ENCODE measurements around the gene WSCD1.

WSCD1 gene

DNA sequence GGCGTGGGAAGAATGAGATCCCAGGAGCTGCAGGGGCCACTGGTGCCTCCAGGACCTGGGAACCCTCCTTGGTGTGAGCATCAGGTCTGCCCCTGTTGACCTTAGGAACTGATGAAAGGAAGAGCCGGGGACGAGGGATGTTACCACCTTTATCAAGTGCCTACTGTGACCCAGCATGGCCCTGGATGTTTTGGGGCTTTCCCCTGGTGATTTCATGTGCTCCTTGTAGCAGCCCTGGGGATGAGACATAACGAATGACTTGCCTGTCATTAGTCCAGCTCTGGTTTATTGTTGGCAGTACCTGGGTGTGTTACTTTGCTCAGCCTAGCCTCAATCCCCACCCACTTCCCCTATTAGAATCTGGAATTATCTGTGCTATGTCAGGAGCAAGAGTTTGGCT is 39.9 kb downstream of the WSCD1 start:
- no peak for DNase-seq

DNA sequence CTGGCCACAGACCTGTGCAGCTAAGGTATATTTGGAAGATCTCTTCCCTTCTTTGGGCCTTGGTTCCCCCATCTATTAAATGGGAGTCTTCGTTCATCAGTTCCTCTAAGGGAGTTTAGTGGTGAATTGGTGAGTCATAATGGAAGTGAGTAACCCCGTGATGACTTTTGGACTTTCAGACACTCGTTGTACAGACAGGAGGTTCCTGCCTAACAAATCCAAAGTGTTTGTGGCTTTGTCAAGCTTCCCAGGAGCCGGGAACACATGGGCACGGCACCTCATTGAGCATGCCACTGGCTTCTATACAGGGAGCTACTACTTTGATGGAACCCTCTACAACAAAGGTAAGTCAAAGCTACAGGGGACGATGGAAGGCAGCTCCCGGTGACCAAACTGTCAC is 40.4 kb downstream of the WSCD1 start:
- no peak for DNase-seq

DNA sequence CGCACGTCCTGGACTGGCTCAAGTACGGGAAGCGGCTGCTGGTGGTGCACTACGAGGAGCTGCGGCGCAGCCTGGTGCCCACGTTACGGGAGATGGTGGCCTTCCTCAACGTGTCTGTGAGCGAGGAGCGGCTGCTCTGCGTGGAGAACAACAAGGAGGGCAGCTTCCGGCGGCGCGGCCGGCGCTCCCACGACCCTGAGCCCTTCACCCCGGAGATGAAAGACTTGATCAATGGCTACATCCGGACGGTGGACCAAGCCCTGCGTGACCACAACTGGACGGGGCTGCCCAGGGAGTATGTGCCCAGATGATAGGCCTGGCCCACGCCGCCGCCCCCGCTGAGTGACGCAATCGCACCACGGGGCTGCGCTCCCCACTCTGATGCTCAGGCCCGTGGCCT is 50.2 kb downstream of the WSCD1 start:
- no peak for DNase-seq

DNA sequence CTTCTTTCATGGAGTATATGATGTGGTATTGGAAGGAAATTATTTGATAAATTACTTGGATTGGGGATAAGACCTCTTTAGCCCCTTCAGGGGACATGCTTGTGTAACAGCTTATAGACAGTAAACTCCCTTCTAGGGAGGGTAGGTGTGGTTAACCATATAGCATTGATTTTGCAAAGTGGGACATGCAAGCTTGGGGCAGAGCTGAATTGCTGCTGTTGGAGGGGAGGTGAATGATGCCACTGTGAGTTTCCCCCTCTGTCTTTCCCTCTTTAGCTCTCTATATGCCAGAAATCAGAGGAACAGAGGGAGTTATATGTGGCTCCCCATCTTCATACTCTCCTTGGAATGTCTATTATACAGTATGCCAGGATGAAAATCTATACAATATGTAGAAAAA is 54.7 kb downstream of the WSCD1 start:
- no peak for DNase-seq

DNA sequence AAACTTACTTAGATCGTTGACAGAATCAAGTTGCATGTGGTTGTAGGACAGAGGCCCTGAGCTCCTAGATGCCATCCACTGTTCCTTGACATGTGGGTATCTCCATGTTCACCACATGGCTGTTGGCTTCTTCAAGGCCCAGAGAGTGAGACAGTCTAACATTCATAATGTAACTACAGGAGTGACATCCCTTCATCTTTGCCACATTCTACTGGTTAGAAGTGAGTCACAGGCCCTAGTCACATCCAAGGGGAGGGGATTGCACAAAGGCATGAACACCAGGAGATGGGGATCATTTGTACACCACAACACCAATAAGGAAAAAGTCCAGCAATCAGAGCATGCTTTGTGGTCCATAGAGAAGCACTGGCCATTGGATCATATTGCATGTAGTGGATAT is 56.6 kb downstream of the WSCD1 start:
- DNase-seq, result no peak

DNA sequence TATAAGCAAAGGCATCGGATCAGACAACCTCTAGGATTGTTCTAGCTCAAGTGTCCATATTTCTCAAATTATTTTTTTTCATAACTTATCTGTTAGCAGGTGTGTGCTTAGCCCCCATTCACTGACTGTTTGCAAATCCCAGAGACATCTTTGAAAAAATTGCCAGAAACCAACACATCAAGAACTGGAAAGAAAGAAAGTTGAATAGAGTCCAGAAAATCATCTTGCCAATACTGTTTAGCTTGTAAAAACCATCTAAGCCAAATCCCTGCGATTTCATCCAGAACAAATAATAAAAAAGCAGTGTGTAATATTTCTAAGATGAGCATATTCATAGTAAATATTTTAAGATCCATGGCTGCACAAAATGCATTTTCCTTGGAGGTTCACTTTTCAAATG is 64.5 kb downstream of the WSCD1 start:
- no peak for DNase-seq

DNA sequence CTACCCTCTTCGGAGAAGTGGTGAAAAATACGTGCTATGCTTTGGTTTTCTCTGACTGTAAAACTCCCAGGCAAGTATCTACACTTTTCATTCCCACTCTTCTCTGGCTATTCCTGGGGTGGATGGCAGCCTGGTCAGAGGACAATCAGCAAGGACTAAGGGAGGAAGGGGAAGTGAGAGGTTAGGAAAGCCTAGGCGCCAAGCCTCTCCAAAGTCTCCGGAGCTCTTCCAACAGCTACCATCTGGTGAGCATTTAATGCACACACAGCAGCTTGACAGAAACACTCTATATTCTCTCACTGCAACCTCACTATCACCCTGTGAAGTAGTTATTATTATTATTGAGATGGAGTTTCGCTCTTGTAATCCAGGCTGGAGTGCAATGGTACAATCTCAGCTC is 65.1 kb downstream of the WSCD1 start:
- no peak for DNase-seq

DNA sequence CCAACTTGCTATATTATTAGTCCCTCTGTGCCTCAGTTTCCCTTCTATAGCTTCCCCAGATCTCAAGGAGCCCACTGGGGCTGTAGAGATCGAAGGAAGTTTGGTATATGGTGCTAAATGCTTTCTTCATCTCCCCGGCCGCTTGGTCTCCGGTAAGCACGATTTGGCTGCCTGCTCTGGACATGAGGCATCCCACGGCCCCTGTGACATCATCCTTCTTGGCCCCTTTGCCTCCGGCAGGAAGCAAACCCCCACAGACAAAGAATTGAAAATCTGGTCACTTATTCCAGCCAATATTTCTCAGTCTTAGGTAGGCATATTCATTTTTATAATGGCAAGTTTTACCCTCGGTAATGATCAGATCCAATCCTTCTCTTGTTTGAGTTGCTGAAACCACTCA is 65.8 kb downstream of the WSCD1 start:
- DNase-seq, result no peak

DNA sequence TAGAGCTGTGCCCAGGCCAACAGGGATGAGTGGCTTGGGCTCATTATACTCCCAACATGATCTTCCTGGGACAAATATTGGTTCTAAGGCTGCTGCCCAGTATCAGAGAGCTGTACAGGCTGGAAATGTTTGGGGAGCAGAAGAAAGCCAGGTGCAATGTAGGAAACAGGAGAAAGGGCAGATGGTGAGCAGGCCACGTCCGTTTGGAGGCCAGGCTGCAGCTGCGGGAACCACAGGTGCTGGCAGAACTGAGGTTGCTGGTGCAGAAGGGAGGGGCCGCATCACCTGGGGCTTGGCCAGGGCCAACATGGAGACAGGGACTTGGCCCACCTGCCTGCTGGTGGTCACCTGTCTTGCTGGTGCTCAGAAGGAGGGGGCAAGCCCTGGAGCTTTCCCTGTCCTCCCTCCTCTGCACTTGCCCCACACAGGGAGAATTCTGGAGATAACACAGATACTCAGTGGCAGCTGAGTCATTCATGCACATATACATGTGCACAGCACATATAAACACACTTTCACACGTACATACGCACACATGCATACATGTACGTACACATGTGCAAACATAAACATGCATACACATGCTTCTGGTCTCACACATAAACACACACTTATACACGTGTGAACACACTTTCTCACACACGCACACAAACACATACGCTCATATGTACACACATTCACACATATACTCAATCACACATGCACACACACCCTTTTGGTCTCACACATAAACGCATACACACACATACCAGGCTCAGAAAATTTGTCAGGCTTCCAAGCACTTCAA is 67.7 kb downstream of the WSCD1 start:
- no peak for DNase-seq

DNA sequence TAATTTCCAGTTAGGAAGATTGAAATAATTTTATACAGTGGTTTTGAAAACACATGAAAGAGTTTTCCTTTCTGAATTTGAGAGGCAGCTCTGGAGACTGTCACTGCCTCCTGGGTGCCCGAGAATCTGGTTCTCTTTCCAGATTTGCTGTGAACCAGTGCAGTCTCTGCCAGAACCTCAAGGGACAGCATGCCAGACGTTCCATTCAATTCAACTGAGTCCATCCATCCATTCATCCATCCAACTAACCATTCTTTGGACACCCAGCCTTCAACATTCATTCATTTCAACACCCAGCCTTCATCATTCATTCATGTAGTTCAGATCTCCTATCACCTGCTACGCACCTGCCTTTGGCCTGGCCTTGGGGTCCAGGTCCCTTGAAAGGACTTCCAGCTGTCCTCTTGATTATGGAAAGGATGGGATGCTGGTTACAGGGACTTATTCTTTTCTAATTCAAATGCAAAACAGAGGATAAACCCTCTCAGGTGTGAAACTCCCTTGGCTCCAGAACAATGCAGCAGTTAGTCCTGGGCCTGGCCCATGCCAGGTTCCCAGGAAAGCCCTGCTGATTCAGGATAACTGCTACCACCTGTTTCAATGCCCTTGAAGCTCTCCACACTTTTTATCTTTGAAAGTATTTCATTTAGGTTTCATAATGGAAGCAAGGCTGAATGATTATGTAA is 68.7 kb downstream of the WSCD1 start:
- DNase-seq, result no peak

DNA sequence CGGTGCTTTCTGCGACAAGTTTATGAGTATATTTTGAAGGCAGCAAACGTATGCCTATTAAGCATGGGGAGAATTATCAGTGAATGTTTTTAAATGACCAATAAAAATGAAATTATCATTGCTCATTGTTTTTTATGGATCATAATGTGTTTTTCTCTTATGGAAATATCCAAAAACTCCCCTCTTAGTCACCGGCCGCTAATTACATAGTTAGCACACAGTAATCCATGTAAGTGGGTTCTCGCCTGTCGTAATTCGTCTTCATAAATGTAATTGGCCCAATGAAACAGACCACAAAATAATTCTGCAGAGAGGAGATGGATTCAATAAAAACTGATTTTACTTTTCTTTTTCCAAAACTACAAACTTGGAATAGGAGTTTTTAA is 69.3 kb downstream of the WSCD1 start:
- DNase-seq, result no peak

DNA sequence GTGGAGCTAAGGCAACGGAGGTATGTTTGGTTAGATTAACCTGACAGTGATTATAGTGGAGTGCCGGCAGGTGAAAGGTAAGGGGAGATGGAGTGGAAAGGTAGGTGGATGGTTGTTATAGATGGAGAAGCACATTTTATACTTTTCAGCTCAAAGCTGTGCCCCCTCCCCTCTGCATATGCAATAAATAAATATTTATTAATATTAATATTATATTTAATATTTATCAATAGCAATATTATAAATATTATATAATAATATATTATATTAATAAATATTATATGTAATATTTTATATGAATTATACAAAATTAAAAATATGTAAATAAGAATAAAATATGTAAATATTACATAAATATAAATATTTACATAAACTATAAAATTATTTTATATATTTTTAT is 70.0 kb downstream of the WSCD1 start:
- DNase-seq, result no peak

DNA sequence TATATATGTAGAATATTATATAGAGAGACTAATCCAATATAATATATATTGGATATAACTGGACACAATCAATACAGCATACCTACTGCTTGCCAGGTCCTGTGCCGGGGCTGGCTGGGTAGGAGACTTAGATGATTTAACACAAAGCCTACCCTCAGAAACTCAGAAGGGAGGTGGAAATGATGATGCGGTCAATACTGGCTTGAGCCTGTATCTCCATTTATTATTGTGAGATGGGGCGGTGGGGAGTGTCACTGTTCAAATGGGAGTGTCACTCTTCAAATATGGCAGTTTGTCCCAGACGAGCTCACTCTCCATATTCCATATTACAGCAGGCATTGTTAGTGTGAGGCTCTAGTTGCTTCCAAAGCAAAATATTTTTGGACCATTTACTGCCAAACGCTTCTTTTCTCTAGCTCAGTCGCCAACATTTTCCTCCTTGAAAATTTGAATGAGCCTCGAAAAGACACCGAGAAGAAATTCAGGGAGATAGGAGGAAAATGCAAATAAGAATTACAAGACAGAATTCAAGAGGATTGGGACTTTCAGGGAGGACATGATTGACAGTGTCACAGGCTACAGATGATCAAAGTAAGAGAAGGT is 70.7 kb downstream of the WSCD1 start:
- DNase-seq, result no peak

DNA sequence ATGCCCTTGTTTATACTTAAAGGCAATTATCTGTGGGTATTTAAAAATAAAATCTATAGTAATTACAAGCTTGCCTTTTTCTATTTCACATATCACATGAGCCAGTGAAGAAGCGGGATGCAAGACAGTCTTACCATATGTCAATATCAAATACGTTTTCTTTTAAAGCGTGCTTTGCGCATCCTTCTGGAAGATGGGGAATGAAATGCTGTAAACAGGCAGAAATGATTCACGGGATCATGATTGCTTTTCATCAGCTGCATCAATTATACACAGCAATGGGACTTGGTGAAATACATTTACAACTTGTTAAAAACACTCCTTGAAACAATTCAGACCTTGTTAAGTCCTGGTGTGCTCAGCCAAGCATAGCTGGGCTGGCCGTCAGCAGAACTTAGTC is 72.5 kb downstream of the WSCD1 start:
- DNase-seq, result no peak

DNA sequence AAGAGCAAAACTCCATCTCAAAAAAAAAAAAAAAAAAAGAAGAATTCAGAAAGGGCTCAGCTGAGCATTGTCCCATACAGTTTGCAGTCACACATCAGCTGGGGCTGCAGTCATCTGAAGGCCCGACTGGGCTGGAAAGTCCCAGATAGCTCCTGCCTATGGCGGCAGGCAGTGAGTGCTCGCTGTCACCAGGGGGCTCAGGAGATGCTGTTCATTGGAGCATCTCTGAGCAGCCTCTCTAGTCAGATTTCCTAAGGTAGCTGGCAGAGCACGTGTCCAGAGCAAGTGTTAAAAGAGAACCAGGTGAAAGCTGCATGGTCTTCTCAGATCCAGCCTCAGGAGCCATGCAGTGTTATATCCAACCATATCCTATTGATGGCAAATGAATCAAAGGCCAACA is 75.8 kb downstream of the WSCD1 start:
- no peak for DNase-seq

DNA sequence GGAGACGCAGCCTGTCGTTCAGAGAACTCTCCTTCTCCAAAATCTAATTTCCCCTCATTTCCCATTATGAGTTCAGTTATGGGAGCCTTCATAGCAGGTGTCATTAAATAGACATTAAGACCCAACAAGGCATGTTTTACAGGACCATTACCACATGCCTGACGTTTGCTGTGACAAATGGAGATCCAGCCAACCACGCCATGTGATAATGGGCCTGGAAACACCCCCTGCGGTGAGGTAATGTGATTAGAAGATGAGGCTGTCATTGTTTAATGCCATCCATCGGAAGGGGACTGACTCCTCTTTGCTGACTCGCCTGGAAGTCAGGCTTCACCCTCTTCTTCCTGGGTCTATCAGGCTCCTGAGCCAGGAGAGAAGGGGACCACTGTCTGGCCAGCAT is 76.9 kb downstream of the WSCD1 start:
- no peak for DNase-seq

DNA sequence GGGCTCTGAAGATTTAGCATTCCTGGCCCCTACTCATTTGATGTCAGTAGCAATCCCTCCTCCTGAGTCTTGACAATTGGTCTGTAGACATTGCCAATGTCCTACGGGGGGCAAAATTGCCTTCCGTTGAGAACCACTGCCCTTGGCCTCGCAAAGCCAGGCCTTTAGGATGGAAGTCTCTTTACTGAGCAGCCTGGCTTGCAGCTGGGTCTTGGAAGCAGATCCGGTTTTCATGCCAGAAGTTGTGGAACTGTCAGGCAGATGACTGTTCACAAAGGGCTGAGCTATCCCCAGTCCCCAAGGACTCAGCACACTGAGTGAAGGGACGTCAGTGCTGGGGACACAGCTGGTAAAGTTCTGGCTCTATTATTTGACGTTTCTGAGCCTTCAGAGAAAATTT is 83.2 kb downstream of the WSCD1 start:
- DNase-seq, result no peak

DNA sequence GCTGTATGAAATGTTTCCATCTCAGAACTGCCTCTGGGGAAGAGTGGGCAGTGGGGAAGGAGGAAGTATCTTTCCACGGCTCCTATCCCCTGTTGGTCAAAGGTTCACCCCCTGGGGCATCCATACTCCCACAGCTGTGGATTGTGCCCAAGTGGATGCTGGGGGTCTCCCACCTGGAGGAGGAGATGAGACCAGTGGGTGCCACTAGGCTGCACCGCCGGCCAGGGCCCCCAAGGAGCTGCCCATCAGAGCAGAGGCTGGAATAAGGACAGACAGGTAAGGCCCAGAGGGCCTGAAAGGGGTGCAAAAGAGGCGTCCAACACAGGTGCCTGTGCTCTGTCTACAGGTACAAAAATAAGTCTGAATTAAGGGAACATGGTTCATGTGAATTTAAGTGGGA is 87.5 kb downstream of the WSCD1 start:
- no peak for DNase-seq

DNA sequence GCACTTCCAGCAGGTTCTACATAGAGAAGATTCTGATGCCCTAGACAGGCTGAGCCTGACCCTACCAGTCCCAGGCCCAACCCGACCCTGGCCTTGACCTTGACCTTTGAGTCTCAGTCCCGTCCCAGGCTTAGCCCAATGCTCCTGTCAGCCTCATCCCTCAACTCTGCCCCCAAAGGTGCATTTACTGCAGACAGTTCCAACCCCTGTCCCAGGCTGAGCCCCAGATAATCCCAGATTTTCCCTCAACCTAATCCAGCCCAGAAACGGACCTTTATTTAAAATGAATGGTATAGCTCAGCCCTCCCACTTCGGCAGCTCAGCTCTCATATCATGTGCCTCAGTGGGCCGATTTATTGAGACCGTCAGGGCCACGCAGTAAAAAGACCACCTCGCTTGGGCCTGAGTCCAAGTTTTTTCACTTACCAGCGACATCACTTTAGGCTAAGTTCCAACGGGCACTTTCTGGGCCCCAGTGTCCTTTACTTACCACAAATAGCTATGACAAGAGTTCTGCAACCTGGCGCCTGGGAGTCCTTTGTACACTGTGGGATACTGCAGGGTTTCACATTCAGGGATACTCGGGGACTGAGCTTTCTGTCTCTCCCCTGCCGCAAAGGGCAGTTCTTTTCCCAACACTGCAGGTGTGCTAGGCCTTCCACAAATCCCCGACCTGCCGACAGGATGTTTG is 89.5 kb downstream of the WSCD1 start:
- no peak for DNase-seq

DNA sequence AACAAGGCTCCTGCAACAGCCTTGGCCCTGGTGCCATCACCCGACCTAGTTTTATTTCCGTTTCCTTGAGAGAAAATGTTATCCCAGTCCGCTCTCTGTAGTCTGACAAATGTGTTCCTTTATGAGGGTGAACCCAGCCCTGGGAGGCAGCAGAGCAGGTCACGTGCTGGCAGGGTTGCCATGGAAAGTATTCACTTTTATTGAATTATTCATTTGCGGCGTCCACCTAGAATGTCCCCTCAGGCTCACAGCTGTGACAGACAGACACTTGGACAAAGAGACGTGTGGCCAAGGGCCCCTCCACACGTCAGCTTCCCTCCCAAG is 90.0 kb downstream of the WSCD1 start:
- no peak for DNase-seq

DNA sequence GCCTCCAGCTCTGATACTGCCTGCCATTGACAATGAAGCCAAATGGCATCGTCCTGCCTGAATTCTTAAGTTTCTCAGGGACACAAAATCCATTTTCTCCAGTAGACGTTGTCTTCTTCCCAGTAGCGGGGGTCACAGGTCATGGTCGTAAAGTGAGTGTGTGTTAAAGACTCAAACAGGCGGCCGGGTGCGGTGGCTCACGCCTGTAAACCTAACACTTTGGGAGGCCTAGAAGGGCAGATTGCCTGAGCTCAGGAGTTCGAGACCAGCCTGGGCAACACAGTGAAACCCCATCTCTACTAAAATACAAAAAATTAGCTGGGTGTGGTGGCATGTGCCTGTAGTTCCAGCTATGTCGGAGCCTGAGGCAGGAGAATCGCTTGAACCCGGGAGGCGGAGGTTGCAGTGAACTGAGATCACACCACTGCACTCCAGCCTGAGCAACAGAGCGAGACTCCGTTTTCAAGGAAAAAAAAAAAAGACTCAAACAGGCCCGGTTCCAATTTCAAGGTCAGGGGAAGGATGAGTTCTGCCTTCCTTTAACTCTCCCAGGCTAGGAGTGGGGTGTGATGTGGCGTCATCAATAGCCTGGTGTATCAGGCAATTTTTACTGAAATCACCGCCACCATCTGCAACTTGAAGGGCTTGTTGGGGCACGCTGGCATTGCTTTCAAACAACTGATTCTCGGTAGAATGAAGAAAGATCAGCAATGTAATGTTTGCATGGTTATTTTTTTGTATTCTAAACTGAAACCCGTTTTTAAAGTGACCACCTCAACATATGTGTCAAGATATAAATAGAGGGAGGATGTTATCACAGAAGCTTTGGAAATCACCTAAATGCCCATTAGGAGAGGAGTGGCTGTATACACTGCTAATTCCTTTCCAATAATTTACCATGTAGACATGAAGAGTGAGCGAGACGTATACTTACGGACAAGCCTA is 91.0 kb downstream of the WSCD1 start:
- DNase-seq, result no peak

DNA sequence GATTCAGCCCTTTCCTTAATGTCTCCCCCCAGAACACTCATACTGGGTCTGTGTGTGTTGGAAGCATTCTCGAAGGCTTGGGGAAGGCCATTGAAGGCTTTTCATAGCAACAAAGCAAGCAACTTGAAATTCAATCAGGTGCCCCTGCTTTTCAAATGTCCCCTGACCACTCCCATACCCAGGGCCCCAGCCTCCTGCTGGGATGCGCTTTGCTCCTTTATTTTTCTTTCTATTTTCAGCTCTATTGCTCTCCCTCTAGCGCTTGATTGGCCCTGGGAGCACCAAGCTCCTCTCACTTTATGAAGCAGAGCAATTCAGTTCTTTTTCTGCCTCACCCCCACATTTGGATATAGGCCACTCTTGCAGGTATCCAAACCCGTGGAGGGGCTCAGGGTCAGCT is 92.0 kb downstream of the WSCD1 start:
- DNase-seq, result no peak

DNA sequence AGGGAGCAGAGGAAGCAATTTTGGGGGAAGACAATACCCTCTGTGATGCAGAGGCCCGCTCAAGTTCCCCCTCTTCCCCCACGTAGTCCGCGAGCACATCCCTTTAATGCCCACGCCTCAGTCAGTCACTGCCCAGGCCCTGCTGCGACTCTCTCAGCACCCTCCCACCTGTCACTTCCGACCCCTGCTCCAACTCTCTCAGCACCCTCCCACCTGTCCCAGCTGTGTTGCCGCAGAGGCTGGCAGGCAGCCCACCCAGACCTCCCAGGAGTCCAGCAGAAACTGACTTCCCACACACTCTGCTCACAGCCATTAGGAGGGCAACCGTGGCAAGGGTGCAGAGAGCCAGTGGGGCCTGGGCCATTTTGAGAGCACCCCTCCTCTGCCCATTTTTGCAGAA is 92.7 kb downstream of the WSCD1 start:
- no peak for DNase-seq

Data from NCI-H2107 (cell line).